ENCODE data around the gene CFAP20DC. TPM values are rescaled to one million over a fixed set of nuclear protein-coding genes. Genes with fewer than 3 reads are reported as not detected.

The CFAP20DC gene
- total and polyA plus RNA-seq, 4 donors, result 0.98 to 2.1 (median 1.5) TPM

- 73% methylated on average over 1 of the region's 1 CpG for WGBS
- Histone ChIP-seq H3K4me1 (ENCODE audit: control insufficient read depth in 4 of 4, insufficient read depth in 4 of 4, low read length in 3 of 4) (no peaks in the 10 kb centered on the region), H3K9ac (ENCODE audit: low read depth in 1 of 2, low read length in 2 of 2) (no peak overlapping the region), H3K27ac (ENCODE audit: low read depth in 1 of 2, low read length in 2 of 2) (no peak overlapping the region), H3K27me3 (ENCODE audit: control insufficient read depth in 4 of 4, insufficient read depth in 4 of 4, low read length in 3 of 4) (no peaks in the 10 kb centered on the region), H3K36me3 (ENCODE audit: control insufficient read depth in 4 of 4, insufficient read depth in 3 of 4, low read depth in 1 of 4, low read length in 3 of 4) (no peaks in the 10 kb centered on the region), H3K4me3 (ENCODE audit: low read depth in 1 of 3, low read length in 3 of 3) (no peak overlapping the region), H3K9me3 (ENCODE audit: control insufficient read depth in 4 of 4, low read length in 3 of 4) (no peaks in the 10 kb centered on the region)
- TF ChIP-seq CTCF (IDR thresholded peaks at IDR 0.05; ENCODE audit: low read depth, low read length, missing input control) (no peak), EGR1 (IDR thresholded peaks at IDR 0.05; ENCODE audit: low read depth in 2 of 2) (no peak), YY1 (IDR thresholded peaks at IDR 0.05) (no peak), RAD21 (IDR thresholded peaks at IDR 0.05) (no peak), FOXA1 (IDR thresholded peaks at IDR 0.05) (no peak), GABPA (IDR thresholded peaks at IDR 0.05 in 1 of 2, conservative IDR thresholded peaks at IDR 0.05 in 1 of 2) (no peak), RXRA (IDR thresholded peaks at IDR 0.05) (no peak), JUND (IDR thresholded peaks at IDR 0.05) (no peak), REST (IDR thresholded peaks at IDR 0.05) (no peak)
- no peak for DNase-seq (ENCODE audit: low spot score)
Observed at GRCh38 chr3:58833491-58833890, 216.3 kb downstream of the CFAP20DC start.

- no peak overlapping the region for H3K4me3 ChIP-seq (ENCODE audit: low read depth in 1 of 3, low read length in 3 of 3)
- no peak for DNase-seq (ENCODE audit: low spot score)
- no peaks in the 10 kb centered on the region for H3K27me3 ChIP-seq (ENCODE audit: control insufficient read depth in 4 of 4, insufficient read depth in 4 of 4, low read length in 3 of 4)
- H3K4me1 ChIP-seq (ENCODE audit: control insufficient read depth in 4 of 4, insufficient read depth in 4 of 4, low read length in 3 of 4), result no peaks in the 10 kb centered on the region
- H3K9me3 ChIP-seq (ENCODE audit: control insufficient read depth in 4 of 4, low read length in 3 of 4), result no peaks in the 10 kb centered on the region
- H3K36me3 ChIP-seq (ENCODE audit: control insufficient read depth in 4 of 4, insufficient read depth in 3 of 4, low read depth in 1 of 4, low read length in 3 of 4), result no peaks in the 10 kb centered on the region
- WGBS, result 80% methylated on average over 4 of the region's 4 CpGs
- no peak overlapping the region for H3K9ac ChIP-seq (ENCODE audit: low read depth in 1 of 2, low read length in 2 of 2)
- no peak overlapping the region for H3K27ac ChIP-seq (ENCODE audit: low read depth in 1 of 2, low read length in 2 of 2)
- TF ChIP-seq MAX (IDR thresholded peaks at IDR 0.05), result no peak
- no peak for TF ChIP-seq RXRA (IDR thresholded peaks at IDR 0.05)
- no peak for TF ChIP-seq NR2F2 (IDR thresholded peaks at IDR 0.05)
- TF ChIP-seq REST (IDR thresholded peaks at IDR 0.05), result no peak
Observed at GRCh38 chr3:58829321-58830000, 220.4 kb downstream of the CFAP20DC start.
